Measurements from ENCODE around the gene THSD4.
A peak's percentile ranks its signal among the peaks of the same experiment; 100 is the strongest.

Gene THSD4

GRCh38 chr15:71411538-71412482 lies 296.5 kb downstream of the THSD4 start:
- Histone ChIP-seq H3K14ac (ENCODE audit: low read length in 2 of 2) (peak overlapping the region; percentile 38 to 58), H3K4me1 (ENCODE audit: control insufficient read depth, insufficient read depth, low read depth, low read length) (peaks cover 3% of the 10 kb centered on the region), H3K4me3 (ENCODE audit: insufficient read depth in 1 of 2, low read depth in 1 of 2, low read length in 2 of 2) (no peak overlapping the region), H2BK120ac (ENCODE audit: low read depth, low read length) (no peak overlapping the region), H4K91ac (ENCODE audit: low read length) (peak overlapping the region; percentile 72), H3K9ac (ENCODE audit: low read length) (no peak overlapping the region), H4K8ac (ENCODE audit: low read length) (peak overlapping the region; percentile 94), H2AFZ (ENCODE audit: low read depth, low read length) (no peak overlapping the region), H3K4me2 (ENCODE audit: low read length, poor library complexity, severe bottlenecking) (no peak overlapping the region), H3K27me3 (ENCODE audit: control insufficient read depth in 1 of 2, insufficient read depth in 1 of 2, low read length in 2 of 2) (no peaks in the 10 kb centered on the region), H2AK5ac (ENCODE audit: low read length, severe bottlenecking) (no peak overlapping the region), H3K79me1 (replicated peaks; ENCODE audit: low read length, poor library complexity, severe bottlenecking) (peaks cover 7% of the 10 kb centered on the region), H2BK5ac (ENCODE audit: low read depth, low read length, poor library complexity, severe bottlenecking) (no peak overlapping the region), H3K36me3 (ENCODE audit: control insufficient read depth in 1 of 2, insufficient read depth in 2 of 2, low read depth in 1 of 2, low read length in 2 of 2) (no peaks in the 10 kb centered on the region), H3K4ac (ENCODE audit: low read depth in 1 of 2, low read length in 2 of 2) (no peak overlapping the region), H3K18ac (ENCODE audit: low read depth in 1 of 2, low read length in 2 of 2) (peak overlapping the region in 1 of 2 experiments; percentile 81), H3K27ac (ENCODE audit: low read length, poor library complexity, severe bottlenecking) (no peak overlapping the region), H3K9me3 (ENCODE audit: control insufficient read depth, low read length) (no peaks in the 10 kb centered on the region), H3K23ac (ENCODE audit: low read length in 2 of 2) (no peak overlapping the region), H2BK12ac (ENCODE audit: low read length in 2 of 2) (no peak overlapping the region), H2BK15ac (ENCODE audit: low read depth, poor library complexity, severe bottlenecking) (peak overlapping the region; percentile 48)
- DNase-seq, result peak; percentile 10
- 71% methylated on average over 15 of the region's 16 CpGs for WGBS

- H4K8ac ChIP-seq (ENCODE audit: low read length), result no peak overlapping the region
- H3K4me1 ChIP-seq (ENCODE audit: control insufficient read depth, insufficient read depth, low read depth, low read length), result peaks cover 3% of the 10 kb centered on the region
- no peak overlapping the region for H3K4me2 ChIP-seq (ENCODE audit: low read length, poor library complexity, severe bottlenecking)
- no peak overlapping the region for H4K91ac ChIP-seq (ENCODE audit: low read length)
- DNase-seq, result no peak
- H3K27me3 ChIP-seq (ENCODE audit: control insufficient read depth in 1 of 2, insufficient read depth in 1 of 2, low read length in 2 of 2), result no peaks in the 10 kb centered on the region
- no peak overlapping the region for H2BK5ac ChIP-seq (ENCODE audit: low read depth, low read length, poor library complexity, severe bottlenecking)
- H3K9me3 ChIP-seq (ENCODE audit: control insufficient read depth, low read length), result no peaks in the 10 kb centered on the region
- peaks cover 3% of the 10 kb centered on the region for H3K79me1 ChIP-seq (replicated peaks; ENCODE audit: low read length, poor library complexity, severe bottlenecking)
- no peak overlapping the region for H3K4ac ChIP-seq (ENCODE audit: low read depth in 1 of 2, low read length in 2 of 2)
- no peak overlapping the region for H3K4me3 ChIP-seq (ENCODE audit: insufficient read depth in 1 of 2, low read depth in 1 of 2, low read length in 2 of 2)
- no peak overlapping the region for H2BK120ac ChIP-seq (ENCODE audit: low read depth, low read length)
- H2BK15ac ChIP-seq (ENCODE audit: low read depth, poor library complexity, severe bottlenecking), result no peak overlapping the region
- H3K14ac ChIP-seq (ENCODE audit: low read length in 2 of 2), result no peak overlapping the region
- no peak overlapping the region for H2AFZ ChIP-seq (ENCODE audit: low read depth, low read length)
- no peak overlapping the region for H3K27ac ChIP-seq (ENCODE audit: low read length, poor library complexity, severe bottlenecking)
- no peak overlapping the region for H2AK5ac ChIP-seq (ENCODE audit: low read length, severe bottlenecking)
- no peaks in the 10 kb centered on the region for H3K36me3 ChIP-seq (ENCODE audit: control insufficient read depth in 1 of 2, insufficient read depth in 2 of 2, low read depth in 1 of 2, low read length in 2 of 2)
- no peak overlapping the region for H3K9ac ChIP-seq (ENCODE audit: low read length)
- no peak overlapping the region for H3K23ac ChIP-seq (ENCODE audit: low read length in 2 of 2)
- 97% methylated on average over 3 of the region's 3 CpGs for WGBS
- H3K18ac ChIP-seq (ENCODE audit: low read depth in 1 of 2, low read length in 2 of 2), result no peak overlapping the region
- no peak overlapping the region for H2BK12ac ChIP-seq (ENCODE audit: low read length in 2 of 2)
Measured at GRCh38 chr15:71413419-71413818, 298.1 kb downstream of the THSD4 start.

- 94% methylated on average over 2 of the region's 2 CpGs for WGBS
- Histone ChIP-seq H3K9me3 (ENCODE audit: control insufficient read depth, low read length) (no peaks in the 10 kb centered on the region), H3K23ac (ENCODE audit: low read length in 2 of 2) (no peak overlapping the region), H3K9ac (ENCODE audit: low read length) (no peak overlapping the region), H4K8ac (ENCODE audit: low read length) (no peak overlapping the region), H3K4me2 (ENCODE audit: low read length, poor library complexity, severe bottlenecking) (no peak overlapping the region), H3K4me3 (ENCODE audit: insufficient read depth in 1 of 2, low read depth in 1 of 2, low read length in 2 of 2) (no peak overlapping the region), H2AFZ (ENCODE audit: low read depth, low read length) (no peak overlapping the region), H3K27ac (ENCODE audit: low read length, poor library complexity, severe bottlenecking) (no peak overlapping the region), H3K14ac (ENCODE audit: low read length in 2 of 2) (no peak overlapping the region), H3K4me1 (ENCODE audit: control insufficient read depth, insufficient read depth, low read depth, low read length) (peaks cover 3% of the 10 kb centered on the region), H3K79me1 (replicated peaks; ENCODE audit: low read length, poor library complexity, severe bottlenecking) (peaks cover 3% of the 10 kb centered on the region), H3K36me3 (ENCODE audit: control insufficient read depth in 1 of 2, insufficient read depth in 2 of 2, low read depth in 1 of 2, low read length in 2 of 2) (no peaks in the 10 kb centered on the region), H2AK5ac (ENCODE audit: low read length, severe bottlenecking) (no peak overlapping the region), H3K18ac (ENCODE audit: low read depth in 1 of 2, low read length in 2 of 2) (no peak overlapping the region), H2BK12ac (ENCODE audit: low read length in 2 of 2) (no peak overlapping the region), H2BK120ac (ENCODE audit: low read depth, low read length) (no peak overlapping the region), H3K4ac (ENCODE audit: low read depth in 1 of 2, low read length in 2 of 2) (no peak overlapping the region), H3K27me3 (ENCODE audit: control insufficient read depth in 1 of 2, insufficient read depth in 1 of 2, low read length in 2 of 2) (no peaks in the 10 kb centered on the region), H2BK5ac (ENCODE audit: low read depth, low read length, poor library complexity, severe bottlenecking) (no peak overlapping the region), H4K91ac (ENCODE audit: low read length) (no peak overlapping the region), H2BK15ac (ENCODE audit: low read depth, poor library complexity, severe bottlenecking) (no peak overlapping the region)
- no peak for DNase-seq
Measured at GRCh38 chr15:71414853-71415252, 299.6 kb downstream of the THSD4 start.

- H2AK5ac ChIP-seq (ENCODE audit: low read length, severe bottlenecking), result no peak overlapping the region
- no peak overlapping the region for H3K18ac ChIP-seq (ENCODE audit: low read depth in 1 of 2, low read length in 2 of 2)
- no peak overlapping the region for H4K8ac ChIP-seq (ENCODE audit: low read length)
- H3K27me3 ChIP-seq (ENCODE audit: control insufficient read depth in 1 of 2, insufficient read depth in 1 of 2, low read length in 2 of 2), result no peaks in the 10 kb centered on the region
- H3K9ac ChIP-seq (ENCODE audit: low read length), result no peak overlapping the region
- no peak overlapping the region for H3K4me3 ChIP-seq (ENCODE audit: insufficient read depth in 1 of 2, low read depth in 1 of 2, low read length in 2 of 2)
- no peak overlapping the region for H3K4me2 ChIP-seq (ENCODE audit: low read length, poor library complexity, severe bottlenecking)
- no peak overlapping the region for H3K4ac ChIP-seq (ENCODE audit: low read depth in 1 of 2, low read length in 2 of 2)
- no peak overlapping the region for H2BK15ac ChIP-seq (ENCODE audit: low read depth, poor library complexity, severe bottlenecking)
- no peak overlapping the region for H3K23ac ChIP-seq (ENCODE audit: low read length in 2 of 2)
- DNase-seq, result no peak
- H2AFZ ChIP-seq (ENCODE audit: low read depth, low read length), result no peak overlapping the region
- H3K79me1 ChIP-seq (replicated peaks; ENCODE audit: low read length, poor library complexity, severe bottlenecking), result peaks cover 10% of the 10 kb centered on the region
- H2BK12ac ChIP-seq (ENCODE audit: low read length in 2 of 2), result no peak overlapping the region
- no peak overlapping the region for H3K14ac ChIP-seq (ENCODE audit: low read length in 2 of 2)
- peaks cover 0 to 6% of the 10 kb centered on the region in 2 experiments for H3K36me3 ChIP-seq (ENCODE audit: control insufficient read depth in 1 of 2, insufficient read depth in 2 of 2, low read depth in 1 of 2, low read length in 2 of 2)
- WGBS, result 93% methylated on average over 5 of the region's 5 CpGs
- no peak overlapping the region for H4K91ac ChIP-seq (ENCODE audit: low read length)
- no peak overlapping the region for H3K27ac ChIP-seq (ENCODE audit: low read length, poor library complexity, severe bottlenecking)
- H3K4me1 ChIP-seq (ENCODE audit: control insufficient read depth, insufficient read depth, low read depth, low read length), result no peaks in the 10 kb centered on the region
- H3K9me3 ChIP-seq (ENCODE audit: control insufficient read depth, low read length), result no peaks in the 10 kb centered on the region
- H2BK120ac ChIP-seq (ENCODE audit: low read depth, low read length), result no peak overlapping the region
- no peak overlapping the region for H2BK5ac ChIP-seq (ENCODE audit: low read depth, low read length, poor library complexity, severe bottlenecking)
Measured at GRCh38 chr15:71422530-71423259, 307.4 kb downstream of the THSD4 start.
